Central memory CD8-positive, alpha-beta T cell (primary cell): ENCODE measurements around the gene APLP1.

ENCODE experiments used
- ATAC-seq: fragments of 150-1000 bp; cut with Tn5 transposase; replicated peaks from 2 replicates; pipeline ENCODE4 v1.10.0; 2022; ENCODE audit warnings: mild to moderate bottlenecking, moderate FRiP score, moderate number of reproducible peaks; ENCODE audit not compliant: poor library complexity, severe bottlenecking; ENCODE audit errors: extremely low read depth
- DNase-seq, 2 donors: peaks; one replicate each; pipeline ENCODE4 v3.0.0; 2021; ENCODE audit warnings: low spot score in 2 of 2
- H3K27ac Mint-ChIP-seq: one replicate; pipeline ENCODE4 v1.8.0; 2022; ENCODE audit warnings: low read depth, mild to moderate bottlenecking, moderate library complexity, mixed read lengths
- H3K27me3 Mint-ChIP-seq: one replicate; pipeline ENCODE4 v1.8.0; 2022; ENCODE audit warnings: mixed read lengths
- H3K36me3 Mint-ChIP-seq: one replicate; pipeline ENCODE4 v1.8.0; 2022; ENCODE audit warnings: mild to moderate bottlenecking, moderate library complexity, mixed read lengths; ENCODE audit not compliant: insufficient read depth
- H3K4me1 Mint-ChIP-seq: one replicate; pipeline ENCODE4 v1.8.0; 2022; ENCODE audit warnings: mixed read lengths
- H3K4me3 Mint-ChIP-seq: one replicate; pipeline ENCODE4 v1.8.0; 2022; ENCODE audit warnings: mild to moderate bottlenecking, moderate library complexity, mixed read lengths
- H3K9me3 Mint-ChIP-seq: one replicate; pipeline ENCODE4 v1.8.0; 2022; ENCODE audit warnings: mixed read lengths

APLP1 gene

GRCh38 chr19:35928507-35928906 is 60.1 kb downstream of the APLP1 start:
- peaks cover 10% of the 10 kb centered on the region for H3K9me3 Mint-ChIP-seq
- no peak overlapping the region for H3K27ac Mint-ChIP-seq
- H3K27me3 Mint-ChIP-seq: no peaks in the 10 kb centered on the region
- DNase-seq (no peak), ATAC-seq (no peak)
- no peak overlapping the region for H3K4me3 Mint-ChIP-seq
- peaks cover 4% of the 10 kb centered on the region for H3K36me3 Mint-ChIP-seq
- peaks cover 34% of the 10 kb centered on the region for H3K4me1 Mint-ChIP-seq
